HL-60 (cell line): Measurements from ENCODE around the gene IZUMO4.

Source experiments
- DNase-seq, 2 experiments: peaks; one replicate each; pipeline ENCODE4 v3.0.0-alpha.2; 2010 to 2020; ENCODE audit warnings: low read depth in 1 of 2, low spot score in 1 of 2
- H3K27ac ChIP-seq: fragments of 250-450 bp; sonication (Bioruptor Pico); replicated peaks from 2 replicates; pipeline ENCODE4 v1.5.1; 2020; ENCODE audit warnings: mild to moderate bottlenecking, moderate library complexity
- H3K27me3 ChIP-seq: fragments of 250-450 bp; sonication (Bioruptor Pico); 2 replicates; pipeline ENCODE4 v1.5.1; 2021; ENCODE audit warnings: mild to moderate bottlenecking, moderate library complexity; ENCODE audit not compliant: insufficient read depth, poor library complexity, severe bottlenecking
- H3K4me3 ChIP-seq: replicated peaks from 2 replicates; pipeline ENCODE4 v1.5.1; 2011; ENCODE audit warnings: mild to moderate bottlenecking, control low read depth, low read length; ENCODE audit not compliant: insufficient read depth
- CTCF ChIP-seq: IDR thresholded peaks from one replicate; pipeline ENCODE4 v1.5.1; 2011; ENCODE audit warnings: low read length, control low read depth, inconsistent platforms; ENCODE audit not compliant: insufficient read depth
- GABPA ChIP-seq: IDR thresholded peaks from 2 replicates; pipeline ENCODE4 v1.6.1; 2012; ENCODE audit warnings: low read depth
- POLR2AphosphoS5 ChIP-seq: IDR thresholded peaks from 2 replicates; pipeline ENCODE4 v1.6.1; 2012; ENCODE audit warnings: low read depth
- SPI1 ChIP-seq: IDR thresholded peaks from 2 replicates; pipeline ENCODE4 v1.6.1; 2012; ENCODE audit warnings: low read depth, mild to moderate bottlenecking, borderline replicate concordance
- TF ChIP-seq, protein P1 (sequence below): IDR thresholded peaks from 2 replicates; pipeline ENCODE4 v1.6.1; 2012; ENCODE audit warnings: low read depth; ENCODE audit not compliant: insufficient replicate concordance

The IZUMO4 gene

GRCh38 chr19:2100719-2101061 is 4.0 kb downstream of the IZUMO4 start:
- Histone ChIP-seq H3K27ac (no peak overlapping the region), H3K4me3 (no peak overlapping the region), H3K27me3 (no peaks in the 10 kb centered on the region)
- no peak for DNase-seq
- TF ChIP-seq POLR2AphosphoS5: no peak
- no peak for TF ChIP-seq CTCF
- no peak for TF ChIP-seq SPI1
- TF ChIP-seq, protein P1, sequence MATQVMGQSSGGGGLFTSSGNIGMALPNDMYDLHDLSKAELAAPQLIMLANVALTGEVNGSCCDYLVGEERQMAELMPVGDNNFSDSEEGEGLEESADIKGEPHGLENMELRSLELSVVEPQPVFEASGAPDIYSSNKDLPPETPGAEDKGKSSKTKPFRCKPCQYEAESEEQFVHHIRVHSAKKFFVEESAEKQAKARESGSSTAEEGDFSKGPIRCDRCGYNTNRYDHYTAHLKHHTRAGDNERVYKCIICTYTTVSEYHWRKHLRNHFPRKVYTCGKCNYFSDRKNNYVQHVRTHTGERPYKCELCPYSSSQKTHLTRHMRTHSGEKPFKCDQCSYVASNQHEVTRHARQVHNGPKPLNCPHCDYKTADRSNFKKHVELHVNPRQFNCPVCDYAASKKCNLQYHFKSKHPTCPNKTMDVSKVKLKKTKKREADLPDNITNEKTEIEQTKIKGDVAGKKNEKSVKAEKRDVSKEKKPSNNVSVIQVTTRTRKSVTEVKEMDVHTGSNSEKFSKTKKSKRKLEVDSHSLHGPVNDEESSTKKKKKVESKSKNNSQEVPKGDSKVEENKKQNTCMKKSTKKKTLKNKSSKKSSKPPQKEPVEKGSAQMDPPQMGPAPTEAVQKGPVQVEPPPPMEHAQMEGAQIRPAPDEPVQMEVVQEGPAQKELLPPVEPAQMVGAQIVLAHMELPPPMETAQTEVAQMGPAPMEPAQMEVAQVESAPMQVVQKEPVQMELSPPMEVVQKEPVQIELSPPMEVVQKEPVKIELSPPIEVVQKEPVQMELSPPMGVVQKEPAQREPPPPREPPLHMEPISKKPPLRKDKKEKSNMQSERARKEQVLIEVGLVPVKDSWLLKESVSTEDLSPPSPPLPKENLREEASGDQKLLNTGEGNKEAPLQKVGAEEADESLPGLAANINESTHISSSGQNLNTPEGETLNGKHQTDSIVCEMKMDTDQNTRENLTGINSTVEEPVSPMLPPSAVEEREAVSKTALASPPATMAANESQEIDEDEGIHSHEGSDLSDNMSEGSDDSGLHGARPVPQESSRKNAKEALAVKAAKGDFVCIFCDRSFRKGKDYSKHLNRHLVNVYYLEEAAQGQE: no peak
- TF ChIP-seq GABPA: no peak

DNA sequence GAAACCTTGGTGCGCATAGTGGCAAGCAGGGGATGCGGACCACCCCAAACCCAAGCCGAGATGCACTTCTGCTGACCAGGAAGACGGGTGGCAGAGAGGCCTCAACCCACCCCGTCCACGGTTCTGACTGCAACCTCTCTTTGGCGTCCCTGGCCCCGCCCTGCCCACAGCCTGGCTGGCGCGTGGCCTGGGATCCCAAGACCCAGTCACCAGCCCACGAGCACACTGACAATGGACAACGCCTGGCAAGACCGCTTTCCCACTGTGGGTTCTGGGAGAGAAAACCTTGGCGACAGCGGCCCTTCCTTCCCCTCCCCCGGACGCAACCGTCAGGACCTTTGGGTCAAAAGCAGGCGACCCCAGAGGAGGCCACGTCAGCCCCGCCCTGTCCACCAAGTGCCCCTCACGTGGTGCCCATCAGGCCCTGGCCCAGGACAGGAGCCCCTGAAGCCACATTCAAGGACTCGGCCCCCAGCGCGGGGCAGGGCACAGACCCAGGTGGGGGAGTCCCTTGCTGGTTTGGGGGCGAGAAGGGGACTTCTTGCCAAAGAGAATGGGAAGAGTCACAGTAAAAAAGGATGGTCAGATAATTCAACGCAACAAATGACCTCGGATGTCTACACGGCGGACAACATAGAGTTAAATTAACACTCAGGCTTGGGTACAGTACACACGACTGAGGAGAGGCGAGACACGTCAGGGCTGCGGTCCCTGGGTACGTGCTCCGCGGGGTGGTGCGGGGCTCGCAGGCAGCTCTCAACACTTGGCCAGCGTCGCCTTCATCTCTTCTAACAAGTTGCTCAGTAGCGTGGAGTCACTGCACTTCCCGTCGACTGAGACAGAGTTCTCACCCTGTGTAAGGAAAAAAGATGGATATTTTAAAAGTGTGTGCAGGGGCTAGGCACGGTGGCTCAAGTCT is 5.0 kb downstream of the IZUMO4 start:
- no peak for DNase-seq
- H3K27me3 ChIP-seq: no peaks in the 10 kb centered on the region
- no peak for TF ChIP-seq POLR2AphosphoS5
- no peak for TF ChIP-seq SPI1
- no peak for TF ChIP-seq GABPA
- TF ChIP-seq, protein P1: no peak
- TF ChIP-seq CTCF: no peak
- H3K4me3 ChIP-seq: no peak overlapping the region
- no peak overlapping the region for H3K27ac ChIP-seq

GRCh38 chr19:2103045-2103707 is 6.5 kb downstream of the IZUMO4 start:
- TF ChIP-seq, protein P1: no peak
- TF ChIP-seq SPI1: no peak
- TF ChIP-seq CTCF: no peak
- no peak for TF ChIP-seq GABPA
- TF ChIP-seq POLR2AphosphoS5: no peak
- H3K27ac ChIP-seq: no peak overlapping the region
- DNase-seq: no peak

More at GRCh38 chr19:2103045-2103707, 6.5 kb downstream of the IZUMO4 start:
- no peak overlapping the region for H3K4me3 ChIP-seq
- H3K27me3 ChIP-seq: no peaks in the 10 kb centered on the region
